ENCODE data around the gene GP9.
"Not testable (repeated sequence)": the region's sequence is repeated elsewhere in the genome, so short reads cannot be mapped to it uniquely, and the experiment has no call there.

The GP9 gene

DNA sequence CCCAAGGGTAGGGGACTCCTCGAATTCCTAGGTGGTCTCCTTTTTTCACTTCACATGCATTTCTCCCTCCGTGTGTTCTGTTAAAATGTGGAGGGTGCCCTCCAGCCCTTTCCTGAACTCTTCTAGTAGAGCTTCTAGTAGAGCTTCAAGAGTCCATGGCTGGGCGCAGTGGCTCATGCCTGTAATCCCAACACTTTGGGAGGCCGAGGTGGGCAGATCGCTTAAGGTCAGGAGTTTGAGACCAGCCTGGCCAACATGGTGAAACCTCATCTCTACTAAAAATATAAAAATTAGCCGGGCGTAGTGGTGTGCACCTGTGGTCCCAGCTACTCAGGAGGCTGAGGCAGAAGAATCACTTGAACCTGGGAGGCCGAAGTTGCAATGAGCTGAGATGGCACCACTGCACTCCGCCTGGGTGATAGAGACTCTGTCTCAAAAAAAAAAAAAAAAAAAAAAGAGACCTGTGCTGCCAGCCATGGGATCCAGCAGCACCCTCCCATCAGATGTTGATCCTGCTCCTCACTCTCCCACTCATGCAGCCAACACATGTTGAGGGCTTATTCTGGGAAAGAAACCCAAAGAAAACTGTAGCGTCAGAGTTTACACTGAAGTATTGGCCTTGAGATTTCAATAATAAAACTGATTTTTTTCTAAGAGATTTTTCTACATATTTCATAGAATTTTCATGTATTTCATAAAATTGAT lies 50.6 kb downstream of the GP9 start:
- DNase-seq (ENCODE audit: low read depth) = not testable (repeated sequence)

Data from stimulated activated CD8-positive, alpha-beta memory T cell treated with anti-CD3 and anti-CD28 coated beads, Interleukin-12 subunit alpha, Interleukin-12 subunit beta, amount 100 ng/mL, for 1 hour (primary cell).